Panc1 (cell line): ENCODE measurements around the gene ALDH16A1. TPM values are rescaled to one million over a fixed set of nuclear protein-coding genes. Genes with fewer than 3 reads are reported as not detected.

Experiments
- ATAC-seq: fragments of 200-7000 bp; cut with Tn5 transposase; 2 replicates; pipeline ENCODE4 v1.9.1; 2020; ENCODE audit warnings: mild to moderate bottlenecking, moderate library complexity
- BruUV-seq: library from RNA; stranded (reverse); fragments of 400-500 nt; replicated peaks from 2 replicates; lab custom pipeline; 2021; lab: Mats Ljungman, UMichigan
- CTCF ChIA-PET: fragments of 300-600 bp; sonication (Branson Sonifier 250); formaldehyde crosslinking; loops from one replicate; lab custom pipeline; 2022; ENCODE audit warnings: antibody characterized with exemption; lab: Charles Lee
- POLR2A ChIA-PET: fragments of 300-600 bp; sonication (Branson Sonifier 250); formaldehyde crosslinking; loops from one replicate; lab custom pipeline; 2022; ENCODE audit warnings: antibody characterized with exemption; lab: Charles Lee
- DNase-seq: peaks from one replicate; pipeline ENCODE4 v3.0.0-alpha.2; 2010; ENCODE audit warnings: low read depth, low spot score
- H3K27ac ChIP-seq: 2 replicates; pipeline ENCODE4 v1.5.1; 2011; ENCODE audit warnings: mild to moderate bottlenecking, low read length, inconsistent platforms
- H3K27me3 ChIP-seq: fragments of 200-500 bp; sonication (Bioruptor generic); 2 replicates; pipeline ENCODE4 v1.6.0; 2014; ENCODE audit warnings: low read length, inconsistent platforms; ENCODE audit not compliant: control insufficient read depth, insufficient read depth
- H3K36me3 ChIP-seq: fragments of 200-500 bp; sonication (Bioruptor generic); 2 replicates; pipeline ENCODE4 v1.5.1; 2014; ENCODE audit warnings: inconsistent platforms, mild to moderate bottlenecking, low read length, moderate library complexity; ENCODE audit not compliant: control insufficient read depth, insufficient read depth
- H3K4me1 ChIP-seq: 2 replicates; pipeline ENCODE4 v1.5.1; 2011; ENCODE audit warnings: inconsistent platforms, mild to moderate bottlenecking, low read length, moderate library complexity; ENCODE audit not compliant: control insufficient read depth, insufficient read depth
- H3K4me3 ChIP-seq, 2 experiments: 2 replicates each; pipeline ENCODE4 v1.5.1; 2011 to 2012; ENCODE audit warnings: low read depth in 2 of 2, low read length in 2 of 2, mild to moderate bottlenecking in 2 of 2, inconsistent platforms in 1 of 2, moderate library complexity in 1 of 2
- H3K9me3 ChIP-seq: fragments of 200-500 bp; sonication (Bioruptor generic); 2 replicates; pipeline ENCODE4 v1.5.1; 2014; ENCODE audit warnings: low read depth, mild to moderate bottlenecking, inconsistent platforms, low read length, moderate library complexity; ENCODE audit not compliant: control insufficient read depth, insufficient read depth
- CTCF ChIP-seq: fragments of 450-650 bp; IDR thresholded peaks from 2 replicates; pipeline ENCODE4 v1.5.1; 2017; ENCODE audit warnings: mild to moderate bottlenecking
- POLR2AphosphoS5 ChIP-seq: IDR thresholded peaks from 2 replicates; pipeline ENCODE4 v1.6.1; 2012; ENCODE audit warnings: mild to moderate bottlenecking, low read depth, low read length, moderate library complexity
- REST ChIP-seq, 2 experiments: IDR thresholded peaks; 2 replicates each; pipeline ENCODE4 v1.6.1; 2011 to 2012; ENCODE audit warnings: low read depth in 2 of 2, control low read depth in 1 of 2, low read length in 1 of 2, mild to moderate bottlenecking in 1 of 2, moderate library complexity in 1 of 2; ENCODE audit not compliant: insufficient read depth in 1 of 2
- SIN3A ChIP-seq: IDR thresholded peaks from 2 replicates; pipeline ENCODE4 v1.6.1; 2012; ENCODE audit warnings: low read depth, mild to moderate bottlenecking, low read length, moderate library complexity, borderline replicate concordance; ENCODE audit not compliant: insufficient read depth
- TCF7L2 ChIP-seq: IDR thresholded peaks from 2 replicates; pipeline ENCODE4 v1.6.1; 2011; ENCODE audit warnings: mild to moderate bottlenecking, low read depth, low read length, inconsistent platforms
- in situ Hi-C: cut with HindIII; loops from 2 replicates; pipeline ENCODE4 v1.10.0; 2016; ENCODE audit warnings: low sequenced_read_pairs, low pct_unique_long_range_greater_than_20kb
- intact Hi-C: fragments of 100-400 bp; cut with micrococcal nuclease; formaldehyde crosslinking; loops from one replicate; pipeline ENCODE4 v1.10.0; 2022; ENCODE audit not compliant: unreplicated experiment
- total RNA-seq: library from RNA; stranded (reverse); gene quantifications from one replicate; pipeline ENCODE4 v1.2.1, GENCODE V29; 2021; ENCODE audit not compliant: unreplicated experiment

The ALDH16A1 gene
- total RNA-seq, 1 experiment from 2014 or later, result 19.6 TPM

- Histone ChIP-seq H3K4me1 (peaks cover 13% of the 10 kb centered on the region), H3K27ac (peak overlapping the region; percentile 85), H3K9me3 (no peaks in the 10 kb centered on the region), H3K4me3 (no peak overlapping the region), H3K36me3 (peaks cover 30% of the 10 kb centered on the region), H3K27me3 (no peaks in the 10 kb centered on the region)
- in situ Hi-C loops, result no loop called here
- ATAC-seq, result no peak
- CTCF ChIA-PET, result no interaction called here
- no peak for DNase-seq
- POLR2A ChIA-PET, result no interaction called here
- TF ChIP-seq TCF7L2, result no peak
- no peak for TF ChIP-seq CTCF
- no peak for TF ChIP-seq REST (IDR thresholded peaks at IDR 0.05; ENCODE audit: insufficient read depth in 1 of 2, low read depth in 2 of 2, low read length in 1 of 2)
- no peak for TF ChIP-seq POLR2AphosphoS5
- no peak for TF ChIP-seq SIN3A
- intact Hi-C loops, result no loop called here
- BruUV-seq, result no TSS peak
These were observed 33.2 kb downstream of the ALDH16A1 start for GRCh38 chr19:49486232-49486631.

- H3K4me3 ChIP-seq, result peak overlapping the region in 1 of 2 experiments; percentile 18; a peak in 1 of 4 replicates
- DNase-seq (no peak), ATAC-seq (no peak)
- in situ Hi-C loops (no loop called here), intact Hi-C loops (no loop called here)
- no peaks in the 10 kb centered on the region for H3K27me3 ChIP-seq
- peaks cover 30% of the 10 kb centered on the region for H3K36me3 ChIP-seq
- no peaks in the 10 kb centered on the region for H3K9me3 ChIP-seq
- ChIA-PET CTCF (no interaction called here), POLR2A (no interaction called here)
- no peak for TF ChIP-seq SIN3A
- no peak for TF ChIP-seq REST (IDR thresholded peaks at IDR 0.05; ENCODE audit: insufficient read depth in 1 of 2, low read depth in 2 of 2, low read length in 1 of 2)
- TF ChIP-seq CTCF, result no peak
- no peak for TF ChIP-seq TCF7L2
- TF ChIP-seq POLR2AphosphoS5, result no peak
- H3K27ac ChIP-seq, result peak overlapping the region; percentile 85
- peaks cover 13% of the 10 kb centered on the region for H3K4me1 ChIP-seq
- BruUV-seq, result no TSS peak
These were observed 33.8 kb downstream of the ALDH16A1 start for GRCh38 chr19:49486710-49487276.
